Activated CD8-positive, alpha-beta T cell treated with anti-CD3 and anti-CD28 coated beads for 36 hours (primary cell): ENCODE results near the gene CELA3B. TPM values are rescaled to one million over a fixed set of nuclear protein-coding genes. Genes with fewer than 3 reads are reported as not detected.
"Not testable (repeated sequence)": the region's sequence is repeated elsewhere in the genome, so short reads cannot be mapped to it uniquely, and the experiment has no call there.

Source experiments
- ATAC-seq: fragments of 200-7000 bp; cut with Tn5 transposase; one replicate; pipeline ENCODE4 v1.10.0; 2021; ENCODE audit warnings: mild to moderate bottlenecking, moderate library complexity
- CTCF ChIA-PET: fragments of 350-600 bp; sonication (Branson Sonifier 250); formaldehyde crosslinking; loops from one replicate; lab custom pipeline; 2021; ENCODE audit warnings: antibody characterized with exemption; lab: Charles Lee
- POLR2A ChIA-PET: fragments of 350-600 bp; sonication (Branson Sonifier 250); formaldehyde crosslinking; loops from one replicate; lab custom pipeline; 2021; ENCODE audit warnings: antibody characterized with exemption; lab: Charles Lee
- DNase-seq: peaks from one replicate; pipeline ENCODE4 v3.0.0-alpha.2; 2020
- H3K27ac Mint-ChIP-seq: one replicate; pipeline ENCODE4 v1.8.0; 2021; ENCODE audit warnings: mild to moderate bottlenecking, mixed read lengths
- H3K27me3 Mint-ChIP-seq: one replicate; pipeline ENCODE4 v1.8.0; 2021; ENCODE audit warnings: mixed read lengths
- H3K36me3 Mint-ChIP-seq: one replicate; pipeline ENCODE4 v1.8.0; 2021; ENCODE audit warnings: low read depth, mixed read lengths
- H3K4me1 Mint-ChIP-seq: one replicate; pipeline ENCODE4 v1.8.0; 2021; ENCODE audit warnings: low read depth, mixed read lengths
- H3K4me3 Mint-ChIP-seq: one replicate; pipeline ENCODE4 v1.8.0; 2021; ENCODE audit warnings: mild to moderate bottlenecking, moderate library complexity, mixed read lengths
- H3K9me3 Mint-ChIP-seq: one replicate; pipeline ENCODE4 v1.8.0; 2021; ENCODE audit warnings: mixed read lengths
- CTCF ChIP-seq: fragments of 200-600 bp; IDR thresholded peaks from one replicate; pipeline ENCODE4 v1.8.0; 2022; ENCODE audit warnings: antibody characterized with exemption, mild to moderate bottlenecking
- intact Hi-C: fragments of 100-400 bp; cut with micrococcal nuclease; formaldehyde crosslinking; loops from one replicate; pipeline ENCODE4 v1.10.0; 2022
- total RNA-seq, 2 experiments: library from RNA; stranded (reverse); gene quantifications; one replicate each; pipeline ENCODE4 v1.2.3, GENCODE V29; 2021

Gene CELA3B
- total RNA-seq, 2 experiments from 2014 or later = not detected

- DNase-seq, H3K4me3 Mint-ChIP-seq, H3K36me3 Mint-ChIP-seq, intact Hi-C loops, CTCF ChIA-PET, H3K9me3 Mint-ChIP-seq, POLR2A ChIA-PET, H3K27ac Mint-ChIP-seq, H3K4me1 Mint-ChIP-seq, H3K27me3 Mint-ChIP-seq, ATAC-seq: not testable (repeated sequence)
These were observed 17.9 kb downstream of the CELA3B start for GRCh38 chr1:21994716-21995115.

GRCh38 chr1:21996663-21996970 lies 19.8 kb downstream of the CELA3B start:
- POLR2A ChIA-PET = interaction anchor here (0.6 kb wide), 1 partner anchor 28 kb away, joined by 4 read pairs; no protein-coding TSS in a partner anchor
- H3K36me3 Mint-ChIP-seq, H3K9me3 Mint-ChIP-seq, H3K27ac Mint-ChIP-seq, intact Hi-C loops, H3K4me1 Mint-ChIP-seq, DNase-seq, H3K4me3 Mint-ChIP-seq, CTCF ChIA-PET, H3K27me3 Mint-ChIP-seq, ATAC-seq: not testable (repeated sequence)

GRCh38 chr1:21997891-21998623 lies 21.2 kb downstream of the CELA3B start:
- H3K4me3 Mint-ChIP-seq, H3K27ac Mint-ChIP-seq, CTCF ChIA-PET, DNase-seq, H3K27me3 Mint-ChIP-seq, ATAC-seq, H3K4me1 Mint-ChIP-seq, intact Hi-C loops, H3K36me3 Mint-ChIP-seq, H3K9me3 Mint-ChIP-seq: not testable (repeated sequence)
- POLR2A ChIA-PET = interaction anchor here (0.6 kb wide), 1 partner anchor 1075 kb away, joined by 5 read pairs; no protein-coding TSS in a partner anchor

- ATAC-seq, POLR2A ChIA-PET, CTCF ChIA-PET, H3K4me3 Mint-ChIP-seq, DNase-seq, H3K27me3 Mint-ChIP-seq, H3K27ac Mint-ChIP-seq, H3K36me3 Mint-ChIP-seq, H3K9me3 Mint-ChIP-seq, intact Hi-C loops, H3K4me1 Mint-ChIP-seq: not testable (repeated sequence)
These were observed 21.9 kb downstream of the CELA3B start for GRCh38 chr1:21998624-21999294.

- H3K4me3 Mint-ChIP-seq, ATAC-seq, intact Hi-C loops, H3K27me3 Mint-ChIP-seq, DNase-seq, H3K9me3 Mint-ChIP-seq, POLR2A ChIA-PET, H3K27ac Mint-ChIP-seq, H3K36me3 Mint-ChIP-seq, CTCF ChIA-PET, H3K4me1 Mint-ChIP-seq: not testable (repeated sequence)
These were observed 22.8 kb downstream of the CELA3B start for GRCh38 chr1:21999645-22000044.

GRCh38 chr1:22001409-22001808 lies 24.6 kb downstream of the CELA3B start, which contains the start of gene CELA3A:
CELA3A (plus strand) TSS chr1:22001657; CDS start chr1:22001675, 18 bp downstream.
- Mint-ChIP-seq H3K27ac (no peak within 1 kb of the TSS), H3K36me3 (no peaks in the 10 kb centered on the region), H3K4me1 (no peaks in the 10 kb centered on the region), H3K4me3 (no peak within 1 kb of the TSS), H3K27me3 (no peaks in the 10 kb centered on the region), H3K9me3 (no peaks in the 10 kb centered on the region)
- ATAC-seq = no peak
- TF ChIP-seq CTCF = no peak
- intact Hi-C loops = no loop called here
- POLR2A ChIA-PET = no interaction called here
- DNase-seq = no peak
- CTCF ChIA-PET = no interaction called here

GRCh38 chr1:22002461-22002860 lies 25.6 kb downstream of the CELA3B start:
- H3K27ac Mint-ChIP-seq, DNase-seq, ATAC-seq, H3K4me3 Mint-ChIP-seq, H3K4me1 Mint-ChIP-seq, H3K27me3 Mint-ChIP-seq, H3K36me3 Mint-ChIP-seq, intact Hi-C loops, CTCF ChIA-PET, H3K9me3 Mint-ChIP-seq, POLR2A ChIA-PET: not testable (repeated sequence)

GRCh38 chr1:22002875-22003274 lies 26.1 kb downstream of the CELA3B start:
- intact Hi-C loops, H3K4me1 Mint-ChIP-seq, H3K27me3 Mint-ChIP-seq, H3K9me3 Mint-ChIP-seq, POLR2A ChIA-PET, H3K27ac Mint-ChIP-seq, H3K36me3 Mint-ChIP-seq, DNase-seq, H3K4me3 Mint-ChIP-seq, CTCF ChIA-PET, ATAC-seq: not testable (repeated sequence)

- H3K9me3 Mint-ChIP-seq, ATAC-seq, H3K4me3 Mint-ChIP-seq, CTCF ChIA-PET, H3K27ac Mint-ChIP-seq, POLR2A ChIA-PET, intact Hi-C loops, H3K27me3 Mint-ChIP-seq, DNase-seq, H3K36me3 Mint-ChIP-seq, H3K4me1 Mint-ChIP-seq: not testable (repeated sequence)
These were observed 27.1 kb downstream of the CELA3B start for GRCh38 chr1:22003959-22004358.

- ATAC-seq (peak; percentile 93), DNase-seq (peak; percentile 80)
- H3K9me3 Mint-ChIP-seq, H3K4me3 Mint-ChIP-seq, intact Hi-C loops, H3K27ac Mint-ChIP-seq, H3K4me1 Mint-ChIP-seq, H3K36me3 Mint-ChIP-seq, H3K27me3 Mint-ChIP-seq: not testable (repeated sequence)
- CTCF ChIA-PET = interaction anchor here (1.3 kb wide), 1 partner anchor 10 kb away, joined by 3 read pairs; no protein-coding TSS in a partner anchor
- POLR2A ChIA-PET = interaction anchor here (0.6 kb wide), 1 partner anchor 1023 kb away, joined by 3 read pairs; no protein-coding TSS in a partner anchor
These were observed 28.7 kb downstream of the CELA3B start for GRCh38 chr1:22005261-22006149.
